Testis (tissue), 3 donors: ENCODE results near the gene SPSB3. TPM values are rescaled to one million over a fixed set of nuclear protein-coding genes. Genes with fewer than 3 reads are reported as not detected.

Experiments used
- DNase-seq: peaks from one replicate; pipeline ENCODE4 v3.0.0-alpha.2; 2019
- H3K27ac ChIP-seq, 2 donors: fragments of 200-600 bp; sonication (generic); one replicate each; pipeline ENCODE4 v1.5.1; 2019
- H3K27me3 ChIP-seq: fragments of 200-600 bp; sonication (generic); one replicate; pipeline ENCODE4 v1.5.1; 2019
- H3K36me3 ChIP-seq: fragments of 200-600 bp; sonication (generic); one replicate; pipeline ENCODE4 v1.5.1; 2017; ENCODE audit warnings: low read depth; ENCODE audit errors: missing control alignments
- H3K4me1 ChIP-seq: fragments of 200-600 bp; sonication (generic); one replicate; pipeline ENCODE4 v1.5.1; 2019
- H3K4me3 ChIP-seq, 2 donors: fragments of 200-600 bp; sonication (generic); one replicate each; pipeline ENCODE4 v1.5.1; 2017 to 2019
- H3K9me3 ChIP-seq: fragments of 200-600 bp; sonication (generic); one replicate; pipeline ENCODE4 v1.5.1; 2017
- CTCF ChIP-seq, 3 experiments: fragments of 450-650 bp in 2 of 3; fragments of 200-600 bp in 1 of 3; sonication (generic) in 1 of 3; IDR thresholded peaks; one replicate each; pipeline ENCODE4 v1.5.1; 2016 to 2019; ENCODE audit warnings: antibody characterized with exemption in 3 of 3, mild to moderate bottlenecking in 2 of 3, moderate library complexity in 1 of 3
- POLR2A ChIP-seq: fragments of 450-650 bp; IDR thresholded peaks from one replicate; pipeline ENCODE4 v1.6.1; 2017; ENCODE audit warnings: antibody characterized with exemption, mild to moderate bottlenecking, moderate library complexity
- WGBS, 2 donors: methylation state at CpG; one replicate each; pipeline ENCODE4 v1.1.5; 2018; 5-methylcytosine and 5-hydroxymethylcytosine counted together
- intact Hi-C: fragments of 100-400 bp; cut with DNase I; formaldehyde crosslinking; loops from one replicate; pipeline ENCODE4 v1.15.1; 2023; ENCODE audit warnings: low total_unique reads
- polyA plus RNA-seq: library from polyadenylated mRNA; stranded (reverse); fragments of 350-450 nt; fragmentation: Illumina TruSeq; extraction: RNeasy Lipid Tissue Mini Kit (QIAGEN cat#74804); gene quantifications from one replicate; pipeline ENCODE4 v1.2.3, GENCODE V29; 2014; ENCODE audit warnings: low read depth, low replicate concordance; ENCODE audit not compliant: insufficient read depth
- total RNA-seq, 2 donors: library from RNA; depleted of rRNA; stranded (reverse); fragments of >200 nt; gene quantifications; one replicate each; pipeline ENCODE4 v1.2.3, GENCODE V29; 2016

Gene SPSB3
- total and polyA plus RNA-seq, 3 donors from 2014 or later, result 43.8 to 114 (median 111) TPM

- Histone ChIP-seq H3K36me3 (no peaks in the 10 kb centered on the region), H3K27me3 (no peaks in the 10 kb centered on the region), H3K9me3 (no peaks in the 10 kb centered on the region), H3K4me3 (no peak overlapping the region), H3K27ac (no peak overlapping the region), H3K4me1 (peaks cover 19% of the 10 kb centered on the region)
- intact Hi-C loops, result no loop called here
- no peak for DNase-seq
- 92 to 94% methylated on average over 24 to 42 of the region's 42 CpGs for WGBS, 2 donors
- no peak for TF ChIP-seq POLR2A
These were observed 15.0 kb downstream of the SPSB3 start for GRCh38 chr16:1767116-1767994.

GRCh38 chr16:1766701-1767100 lies 15.7 kb downstream of the SPSB3 start:
- no peak for DNase-seq
- intact Hi-C loops, result no loop called here
- H3K4me3 ChIP-seq, result no peak overlapping the region
- H3K9me3 ChIP-seq, result no peaks in the 10 kb centered on the region
- TF ChIP-seq POLR2A, result no peak
- TF ChIP-seq CTCF (IDR thresholded peaks at IDR 0.05), result no peak
- peaks cover 13% of the 10 kb centered on the region for H3K4me1 ChIP-seq
- no peaks in the 10 kb centered on the region for H3K27me3 ChIP-seq
- 95% methylated on average over 18 of the region's 18 CpGs; no CpG with 5 or more reads in 1 of the 2 donors for WGBS, 2 donors
- no peak overlapping the region for H3K27ac ChIP-seq
- H3K36me3 ChIP-seq, result no peaks in the 10 kb centered on the region

- 93% methylated on average over 19 of the region's 19 CpGs; no CpG with 5 or more reads in 1 of the 2 donors for WGBS, 2 donors
- Histone ChIP-seq H3K36me3 (no peaks in the 10 kb centered on the region), H3K27ac (no peak overlapping the region), H3K9me3 (no peaks in the 10 kb centered on the region), H3K27me3 (no peaks in the 10 kb centered on the region), H3K4me1 (peaks cover 12% of the 10 kb centered on the region), H3K4me3 (no peak overlapping the region)
- TF ChIP-seq POLR2A (no peak), CTCF (IDR thresholded peaks at IDR 0.05) (no peak)
- intact Hi-C loops, result no loop called here
- no peak for DNase-seq
These were observed 16.1 kb downstream of the SPSB3 start for GRCh38 chr16:1766231-1766630.

GRCh38 chr16:1765826-1766225 lies 16.5 kb downstream of the SPSB3 start:
- WGBS, 2 donors, result 91% methylated on average over 11 to 22 of the region's 22 CpGs
- Histone ChIP-seq H3K36me3 (no peaks in the 10 kb centered on the region), H3K27ac (no peak overlapping the region), H3K4me1 (peaks cover 12% of the 10 kb centered on the region), H3K4me3 (no peak overlapping the region), H3K9me3 (no peaks in the 10 kb centered on the region), H3K27me3 (no peaks in the 10 kb centered on the region)
- intact Hi-C loops, result no loop called here
- no peak for DNase-seq
- TF ChIP-seq POLR2A, result no peak
- TF ChIP-seq CTCF (IDR thresholded peaks at IDR 0.05), result no peak

- DNase-seq, result no peak
- no peak for TF ChIP-seq CTCF (IDR thresholded peaks at IDR 0.05)
- TF ChIP-seq POLR2A, result no peak
- Histone ChIP-seq H3K9me3 (no peaks in the 10 kb centered on the region), H3K4me3 (no peak overlapping the region), H3K4me1 (peaks cover 4% of the 10 kb centered on the region), H3K27ac (no peak overlapping the region), H3K27me3 (no peaks in the 10 kb centered on the region), H3K36me3 (no peaks in the 10 kb centered on the region)
- intact Hi-C loops, result no loop called here
- WGBS, 2 donors, result 92 to 100% methylated on average over 2 to 21 of the region's 21 CpGs
These were observed 17.4 kb downstream of the SPSB3 start for GRCh38 chr16:1764971-1765370.
